IPS-18c (cell line): ENCODE results near the gene MAMLD1.

Experiments
- H3K4me3 ChIP-seq: 2 replicates; pipeline ENCODE4 v1.7.0; 2013; ENCODE audit warnings: low read depth, mild to moderate bottlenecking, low read length, moderate library complexity; ENCODE audit not compliant: insufficient read depth
- H3K9me3 ChIP-seq: one replicate; pipeline ENCODE4 v1.6.1; 2013; ENCODE audit warnings: mild to moderate bottlenecking, low read length, moderate library complexity; ENCODE audit not compliant: control insufficient read depth, insufficient read depth

MAMLD1 gene

DNA sequence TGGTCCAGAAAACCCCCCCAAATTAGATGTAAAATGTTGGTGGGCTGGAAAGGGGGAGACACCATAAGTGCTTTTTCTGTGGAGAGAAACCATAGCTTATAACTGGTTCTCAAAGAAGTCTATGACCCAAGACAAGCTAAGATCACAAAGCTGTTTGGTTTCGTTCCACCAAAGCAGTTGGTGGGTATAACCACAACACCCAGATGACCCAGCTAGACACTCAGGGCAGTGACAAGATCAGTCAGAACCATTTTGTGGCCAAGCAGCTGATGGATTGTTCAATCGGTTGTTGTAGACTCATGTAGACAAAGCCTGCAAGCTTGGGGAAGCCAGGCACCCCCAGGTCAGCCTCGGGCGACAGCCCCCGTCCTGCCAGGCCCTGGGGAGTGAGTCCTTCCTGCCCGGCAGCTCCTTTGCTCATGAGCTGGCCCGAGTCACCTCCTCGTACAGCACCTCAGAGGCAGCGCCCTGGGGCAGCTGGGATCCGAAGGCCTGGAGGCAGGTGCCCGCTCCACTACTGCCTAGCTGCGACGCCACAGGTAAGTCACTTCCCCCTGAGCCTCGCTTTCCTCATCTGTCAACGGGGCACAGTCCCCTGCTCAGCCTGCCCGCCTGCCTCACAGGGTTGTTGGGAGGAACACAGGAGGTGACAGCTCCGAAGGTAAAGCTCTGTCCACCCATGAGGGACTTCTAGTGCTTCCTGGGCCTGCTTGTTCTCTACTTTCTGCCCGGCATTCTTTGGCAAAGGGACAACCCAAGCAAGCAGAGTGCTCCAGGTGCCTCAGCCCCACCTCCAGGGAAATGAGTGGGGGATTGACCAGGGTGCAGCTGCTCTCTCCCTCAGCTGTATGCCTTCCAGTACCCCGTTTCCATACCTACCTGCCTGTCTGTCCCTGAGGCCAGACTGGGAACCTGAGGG is 140.1 kb downstream of the MAMLD1 start:
- Histone ChIP-seq H3K4me3 (no peak overlapping the region; the same call in 1 of the 2 replicates), H3K9me3 (peaks cover 2% of the 10 kb centered on the region)

DNA sequence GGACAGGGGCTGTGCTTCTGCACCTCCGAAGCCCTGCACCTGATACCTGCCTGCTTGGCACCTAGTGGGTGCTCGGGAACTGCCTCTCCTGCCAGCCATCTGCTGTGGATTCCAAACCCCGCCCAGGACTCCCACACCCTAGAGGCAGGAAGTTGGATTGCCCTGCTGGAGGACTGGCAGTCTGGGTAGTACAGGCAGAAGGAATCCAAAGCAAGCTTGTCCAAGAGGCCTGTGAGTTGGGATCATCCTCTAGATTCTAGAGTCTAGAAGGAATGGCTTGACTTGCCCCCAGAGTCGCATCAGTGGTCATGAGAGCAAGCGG is 140.7 kb downstream of the MAMLD1 start:
- H3K4me3 ChIP-seq, result no peak overlapping the region
- peaks cover 2% of the 10 kb centered on the region for H3K9me3 ChIP-seq

DNA sequence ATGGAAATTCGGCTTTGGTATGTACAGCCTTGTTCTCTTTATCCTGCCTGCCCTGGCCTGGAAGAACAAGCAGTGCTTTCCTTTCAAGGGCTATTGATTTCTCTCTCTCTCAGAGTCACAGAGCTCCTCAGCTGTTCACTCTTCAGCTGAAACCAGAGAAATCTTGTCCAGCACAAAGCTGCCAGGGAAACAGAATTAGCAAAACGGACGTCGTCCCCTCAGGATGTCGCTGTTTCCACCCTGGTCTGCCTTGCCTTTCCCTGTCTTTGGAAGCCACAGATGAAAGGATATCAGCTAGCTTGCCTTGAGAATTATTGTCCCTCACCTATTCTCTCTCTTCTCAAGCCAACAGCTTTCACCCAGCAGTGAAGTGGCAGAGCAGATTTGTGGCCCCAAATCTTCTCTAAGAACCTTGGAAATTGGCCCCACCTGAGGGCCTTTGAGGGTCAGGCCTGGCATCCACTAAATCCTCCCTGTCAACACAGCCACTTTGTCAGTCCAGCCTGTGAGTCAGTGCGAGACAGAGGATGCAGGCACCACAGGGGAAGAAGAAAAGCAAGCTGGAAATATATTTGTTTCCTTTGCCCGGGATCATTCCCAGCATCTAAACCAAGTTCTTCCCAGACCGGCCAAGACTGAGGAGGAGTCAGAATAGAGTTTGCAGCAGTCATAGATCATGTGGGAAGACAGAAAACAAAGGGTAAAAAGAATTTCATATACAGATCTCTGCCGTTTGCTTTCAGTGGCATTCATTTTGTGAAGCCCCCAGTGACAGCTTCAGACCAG is 141.5 kb downstream of the MAMLD1 start:
- Histone ChIP-seq H3K4me3 (no peak overlapping the region), H3K9me3 (peaks cover 2% of the 10 kb centered on the region)

DNA sequence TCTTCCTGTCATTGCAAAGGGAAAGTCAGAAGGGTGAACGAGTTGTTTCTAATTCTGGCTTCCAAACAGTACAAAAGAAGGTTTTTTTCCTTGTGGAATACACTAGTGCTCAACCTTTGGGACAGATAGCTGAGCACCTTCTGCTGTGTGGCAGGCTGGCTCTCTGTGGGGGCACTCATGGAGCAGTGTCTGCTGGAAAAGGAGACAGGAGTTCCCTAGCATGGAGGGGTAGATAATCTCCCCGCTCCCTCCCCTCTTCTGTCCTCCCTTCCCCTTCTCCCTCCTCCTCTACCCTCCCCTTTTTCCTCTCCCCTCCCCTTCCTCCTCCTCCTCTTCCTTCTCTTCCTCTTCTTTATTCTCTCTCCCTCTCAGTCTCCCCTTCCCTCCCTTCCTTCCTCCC is 142.9 kb downstream of the MAMLD1 start:
- Histone ChIP-seq H3K4me3 (peak overlapping the region; percentile 24), H3K9me3 (peaks cover 12% of the 10 kb centered on the region)

DNA sequence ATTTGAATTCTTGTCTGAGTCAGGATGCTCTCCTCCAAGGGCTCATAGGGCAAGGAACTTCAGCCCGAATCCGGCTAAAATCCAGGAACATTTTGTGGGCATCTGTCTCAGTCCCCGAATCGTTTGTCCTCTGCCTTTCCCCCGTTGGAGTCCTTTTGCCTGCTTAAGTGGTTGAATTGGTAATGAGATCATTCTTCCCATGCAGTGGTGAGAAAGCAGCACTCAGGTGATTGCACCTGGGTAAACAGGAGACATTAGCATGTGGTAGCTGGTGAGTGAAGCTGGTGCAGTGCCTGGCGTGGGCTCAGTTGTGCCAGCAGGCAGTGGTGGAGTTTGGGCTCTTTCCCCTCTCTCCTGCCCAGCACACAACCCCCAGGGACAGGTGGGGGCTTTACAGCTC is 143.4 kb downstream of the MAMLD1 start:
- H3K4me3 ChIP-seq, result peak overlapping the region; percentile 24
- peaks cover 12% of the 10 kb centered on the region for H3K9me3 ChIP-seq

DNA sequence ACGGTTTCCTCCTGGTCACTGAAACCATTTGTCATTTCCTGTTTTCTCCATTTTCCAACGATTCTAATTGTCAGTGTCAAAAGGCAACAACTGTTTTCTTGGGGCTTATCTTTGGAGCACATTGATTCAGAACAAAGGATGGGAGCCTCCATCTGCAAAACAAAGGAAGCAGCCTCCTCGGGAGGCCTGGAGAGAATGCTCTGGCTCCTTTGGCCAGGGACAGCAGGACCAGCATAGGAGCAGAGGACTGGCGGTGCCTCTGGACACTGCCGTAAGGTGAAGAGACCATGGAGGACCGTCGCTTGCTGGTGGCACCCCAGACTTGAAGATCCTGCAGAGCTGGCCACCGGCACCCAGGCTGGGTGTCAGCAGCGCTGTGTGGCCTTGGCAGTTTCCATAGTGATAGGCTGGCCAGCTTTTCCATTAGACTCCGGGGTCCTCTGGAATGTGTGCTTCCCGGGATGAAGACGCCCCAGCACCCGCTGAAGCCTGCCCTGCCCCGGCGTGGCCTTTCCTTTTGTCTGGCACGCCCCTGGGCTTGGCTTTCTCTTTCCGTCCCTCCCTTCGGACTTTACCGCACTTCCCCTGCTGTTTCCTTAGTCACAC is 144.2 kb downstream of the MAMLD1 start:
- Histone ChIP-seq H3K9me3 (peaks cover 15% of the 10 kb centered on the region), H3K4me3 (no peak overlapping the region)

DNA sequence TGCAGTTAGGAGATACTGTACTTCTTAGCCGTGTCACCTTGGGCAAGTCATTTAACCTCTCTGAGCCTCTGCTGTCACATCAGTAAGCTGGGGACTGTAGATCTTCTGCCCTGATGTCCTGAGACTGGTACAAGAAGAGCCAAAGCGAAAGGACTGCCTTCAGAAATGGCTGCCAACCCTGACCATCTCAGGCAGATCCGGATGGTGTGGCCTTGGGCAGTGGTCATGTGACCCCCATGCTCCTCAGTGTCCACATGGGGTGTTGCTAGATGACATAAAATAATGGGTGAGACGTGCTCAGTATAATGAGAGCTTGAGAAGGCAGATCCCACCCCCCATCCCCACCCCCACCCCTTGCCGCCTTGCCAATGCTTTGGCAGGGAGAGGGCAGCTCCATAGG is 144.9 kb downstream of the MAMLD1 start:
- Histone ChIP-seq H3K9me3 (peaks cover 18% of the 10 kb centered on the region), H3K4me3 (no peak overlapping the region; the same call in 1 of the 2 replicates)

DNA sequence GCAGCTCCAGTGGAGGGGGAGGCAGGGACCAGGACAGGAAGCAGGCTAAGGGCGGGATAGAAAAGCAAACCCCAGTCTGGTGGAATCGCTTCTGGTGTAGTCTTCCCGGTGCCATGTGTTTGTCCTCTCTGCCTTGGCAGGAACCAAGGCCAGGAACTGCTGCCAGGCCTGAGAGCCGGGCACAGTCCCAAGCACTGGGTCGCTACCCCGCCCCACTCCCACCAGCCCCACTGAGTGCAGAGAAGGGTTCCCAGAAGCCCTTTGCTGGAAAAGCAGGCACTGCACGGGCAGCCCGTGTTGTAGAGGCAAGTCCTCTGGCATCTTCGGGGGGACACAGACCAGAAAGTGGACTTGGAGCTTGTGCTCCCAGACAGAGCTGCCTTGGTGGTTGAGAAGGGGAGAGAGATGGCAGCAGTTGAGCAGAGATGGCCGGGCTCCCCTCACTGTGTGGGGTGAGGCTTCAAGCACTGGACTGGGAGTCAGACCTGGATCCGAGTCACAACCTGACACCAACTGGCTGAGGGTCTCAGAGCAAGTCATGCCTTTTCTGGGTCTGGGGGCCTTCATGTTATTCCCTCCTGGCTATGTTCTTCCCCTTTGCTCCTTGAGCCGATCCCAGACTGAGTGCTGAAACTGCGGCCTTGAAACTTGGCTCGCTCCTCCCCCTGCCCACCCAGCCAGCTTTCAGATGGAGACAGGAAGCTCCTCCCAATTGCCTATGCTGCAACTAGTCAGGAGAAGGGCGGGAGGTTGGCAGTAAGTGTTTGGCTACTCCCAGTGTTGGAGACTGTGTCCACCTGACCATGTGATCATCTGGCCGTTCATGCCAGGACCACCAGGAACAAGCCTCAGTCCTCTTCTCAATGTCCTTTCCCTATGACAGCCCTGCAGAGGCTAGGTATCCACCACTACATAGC is 145.6 kb downstream of the MAMLD1 start:
- Histone ChIP-seq H3K9me3 (peaks cover 17% of the 10 kb centered on the region), H3K4me3 (no peak overlapping the region)

DNA sequence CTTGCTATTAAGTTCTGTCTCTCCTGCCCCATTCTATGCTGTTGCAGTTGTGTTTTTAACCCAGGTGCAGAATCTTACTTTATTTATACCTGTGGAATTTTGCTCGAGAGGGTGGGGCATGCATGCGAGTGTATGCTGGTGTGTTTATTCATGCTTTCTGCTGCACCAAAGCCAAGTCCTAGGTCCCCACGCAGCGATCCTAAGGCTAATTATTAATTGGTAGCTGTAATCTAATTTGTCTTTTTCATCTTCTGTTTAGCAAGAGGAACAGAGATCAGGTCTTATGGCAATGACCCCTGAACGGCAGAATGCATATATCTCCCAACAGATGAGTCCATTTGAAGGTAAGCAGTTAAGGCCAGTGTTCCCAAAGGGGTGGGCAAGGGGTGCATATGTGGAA is 146.6 kb downstream of the MAMLD1 start:
- H3K4me3 ChIP-seq, result no peak overlapping the region
- H3K9me3 ChIP-seq, result peaks cover 19% of the 10 kb centered on the region

DNA sequence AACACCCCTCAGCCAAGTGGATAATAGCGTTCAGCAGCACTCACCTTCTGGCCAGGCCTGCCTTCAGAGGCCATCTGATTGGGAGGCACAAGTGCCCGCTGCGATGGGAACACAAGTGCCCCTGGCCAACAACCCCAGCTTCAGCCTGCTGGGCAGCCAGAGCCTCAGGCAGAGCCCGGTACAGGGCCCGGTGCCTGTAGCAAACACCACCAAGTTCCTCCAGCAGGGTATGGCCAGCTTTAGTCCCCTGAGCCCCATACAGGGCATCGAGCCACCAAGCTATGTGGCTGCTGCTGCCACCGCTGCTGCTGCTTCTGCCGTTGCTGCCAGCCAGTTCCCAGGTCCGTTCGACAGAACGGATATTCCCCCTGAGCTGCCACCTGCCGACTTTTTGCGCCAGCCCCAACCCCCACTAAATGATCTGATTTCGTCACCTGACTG is 149.4 kb downstream of the MAMLD1 start:
- H3K9me3 ChIP-seq, result peaks cover 21% of the 10 kb centered on the region
- H3K4me3 ChIP-seq, result no peak overlapping the region

DNA sequence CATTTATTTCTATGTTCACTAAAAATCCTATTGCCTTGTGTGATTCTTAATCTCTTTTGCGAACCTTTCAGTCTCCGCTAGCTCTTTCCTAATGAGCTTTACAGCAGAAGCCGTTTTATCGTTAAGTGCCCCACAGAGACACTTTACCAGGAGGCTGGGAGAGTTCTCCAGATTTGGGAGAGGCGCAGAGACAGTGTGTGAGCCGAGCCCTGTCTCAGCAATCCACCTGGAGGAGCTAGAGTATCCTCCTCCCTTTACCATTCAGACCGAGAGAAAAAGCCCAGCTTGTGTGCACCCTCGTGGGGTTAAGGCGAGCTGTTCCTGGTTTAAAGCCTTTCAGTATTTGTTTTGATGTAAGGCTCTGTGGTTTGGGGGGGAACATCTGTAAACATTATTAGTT is 150.4 kb downstream of the MAMLD1 start:
- no peak overlapping the region; the same call in 1 of the 2 replicates for H3K4me3 ChIP-seq
- peaks cover 21% of the 10 kb centered on the region for H3K9me3 ChIP-seq

DNA sequence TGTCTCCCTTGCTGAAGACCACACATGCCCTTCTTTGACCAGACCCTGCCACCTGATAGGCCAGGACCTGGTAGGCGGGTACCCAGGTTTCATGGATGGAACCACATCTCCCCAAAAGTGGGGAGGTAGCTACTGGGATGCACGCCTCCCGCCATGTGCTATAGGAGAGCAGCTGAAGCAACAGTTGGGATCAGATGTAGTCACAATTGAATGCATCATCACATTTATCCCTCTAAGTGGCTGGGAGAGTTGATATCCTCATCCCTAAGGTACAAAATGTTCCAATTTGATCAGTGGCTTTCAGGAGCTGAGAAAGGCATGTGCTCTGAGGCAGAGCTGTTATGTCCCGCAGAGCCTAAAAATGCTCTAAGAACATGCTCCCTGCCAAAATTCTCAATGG is 151.3 kb downstream of the MAMLD1 start:
- Histone ChIP-seq H3K9me3 (peaks cover 21% of the 10 kb centered on the region), H3K4me3 (no peak overlapping the region)

DNA sequence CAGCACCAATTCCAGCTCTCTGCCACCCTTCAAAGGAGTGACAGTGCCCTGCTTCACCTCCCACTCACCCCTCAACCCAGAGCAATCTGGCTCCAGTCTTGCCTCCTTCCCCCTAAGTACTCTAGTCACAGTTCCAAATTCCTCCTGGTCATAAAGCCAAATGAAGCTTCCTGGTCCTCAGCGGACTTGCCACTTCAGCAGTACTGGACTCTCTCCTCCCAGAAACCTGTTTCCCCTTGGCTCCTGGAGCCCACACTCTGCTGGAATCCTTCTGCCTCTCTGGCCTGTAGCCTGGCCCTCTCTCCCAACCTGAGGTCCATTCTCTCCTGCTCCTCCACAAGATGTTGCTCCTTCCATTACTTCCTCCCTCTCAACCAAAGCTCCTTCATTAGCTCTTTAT is 152.7 kb downstream of the MAMLD1 start:
- no peak overlapping the region for H3K4me3 ChIP-seq
- H3K9me3 ChIP-seq, result peaks cover 13% of the 10 kb centered on the region

DNA sequence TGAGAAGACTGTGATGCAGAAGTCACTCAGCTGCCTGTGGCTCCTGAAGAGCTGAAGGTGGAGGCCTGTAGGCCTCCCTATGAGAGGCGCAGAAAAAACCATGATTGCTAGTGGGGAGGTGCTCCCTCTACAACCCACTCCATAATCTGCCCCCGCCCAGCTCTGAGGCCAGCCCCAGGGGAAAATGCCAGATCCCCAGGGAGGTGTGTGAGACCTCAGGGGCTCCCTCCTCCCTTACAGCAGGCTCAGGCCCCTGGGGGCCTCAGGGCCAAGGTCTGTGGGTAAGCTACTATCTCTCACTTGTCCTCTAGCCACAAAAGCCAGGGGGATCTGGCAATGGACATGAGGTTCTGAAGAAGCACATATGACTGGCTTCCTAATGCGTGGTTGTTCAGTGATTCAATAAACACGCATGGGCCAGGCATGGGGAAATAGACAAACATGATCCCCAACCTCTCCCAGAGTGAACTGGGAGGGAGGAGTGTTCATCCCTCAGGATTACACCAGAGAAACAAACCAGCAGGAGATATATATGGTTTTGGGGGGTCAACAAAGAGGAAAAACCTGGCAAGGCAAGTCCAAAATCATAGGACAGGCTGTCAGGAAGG is 154.3 kb downstream of the MAMLD1 start:
- Histone ChIP-seq H3K9me3 (peaks cover 8% of the 10 kb centered on the region), H3K4me3 (no peak overlapping the region)

DNA sequence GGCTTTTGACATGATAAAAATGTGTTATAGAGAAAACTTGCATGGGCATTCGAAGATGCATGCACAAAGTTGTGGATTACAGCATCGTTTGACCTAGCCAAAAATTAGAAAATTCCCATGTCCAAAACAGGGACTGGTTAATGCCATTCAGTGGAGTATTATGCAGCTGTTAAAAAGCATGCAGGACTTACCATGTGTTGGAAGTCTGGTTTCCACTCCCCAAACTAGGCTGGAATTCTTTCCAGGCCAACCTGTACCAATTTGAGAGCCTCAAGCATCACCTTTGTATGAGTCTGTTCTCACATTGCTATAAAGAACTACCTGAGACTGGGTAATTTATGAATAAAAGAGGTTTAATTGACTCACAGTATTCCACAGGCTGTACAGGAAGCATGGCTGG is 159.4 kb downstream of the MAMLD1 start:
- Histone ChIP-seq H3K4me3 (no peak overlapping the region), H3K9me3 (peaks cover 5% of the 10 kb centered on the region)

DNA sequence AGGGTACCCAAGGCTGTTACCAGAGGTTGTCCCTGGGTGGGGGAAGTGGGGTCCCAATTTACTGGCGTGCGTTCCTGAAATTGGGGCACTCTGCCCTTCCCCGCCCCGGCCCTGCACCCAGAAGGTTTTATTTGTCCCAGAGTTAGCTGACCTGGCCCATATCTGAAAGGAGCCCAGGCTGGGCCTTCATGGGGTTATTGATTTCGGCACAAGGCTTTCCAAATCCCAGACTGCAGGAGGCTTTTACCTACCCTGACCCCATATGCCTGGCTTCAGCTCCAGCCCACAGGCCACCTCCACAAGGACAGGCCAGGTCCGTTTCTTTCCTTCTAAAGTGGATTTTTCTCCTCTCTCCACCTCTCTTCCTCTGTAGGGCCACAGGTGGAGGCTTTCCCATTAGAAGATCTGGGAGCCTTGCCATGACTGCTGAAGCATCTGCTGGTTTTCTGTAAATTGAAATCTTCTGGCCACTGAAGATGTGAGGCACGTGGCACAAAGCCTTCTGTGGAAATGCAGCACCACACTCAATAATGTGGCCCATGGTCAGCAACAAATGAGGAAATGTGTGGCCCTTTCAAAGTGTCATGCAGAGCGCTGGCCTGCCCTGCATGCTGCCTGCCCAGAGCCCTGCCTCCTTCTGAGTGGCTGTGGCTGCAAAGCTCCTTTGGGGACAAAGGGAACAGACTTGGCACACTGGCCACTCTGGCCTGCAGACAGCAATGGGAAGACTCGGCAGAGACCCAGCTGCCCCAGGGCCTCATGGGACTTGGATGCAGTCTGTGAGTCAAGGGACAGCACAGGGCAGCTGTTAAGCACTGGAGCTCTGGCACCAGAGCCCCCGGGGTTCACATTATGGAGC is 162.2 kb downstream of the MAMLD1 start:
- H3K4me3 ChIP-seq, result no peak overlapping the region
- peaks cover 5% of the 10 kb centered on the region for H3K9me3 ChIP-seq
